Neural cell (in vitro differentiated cells): ENCODE results near the gene ATP2A2. TPM values are rescaled to one million over a fixed set of nuclear protein-coding genes. Genes with fewer than 3 reads are reported as not detected.

Experiments
- H2AFZ ChIP-seq: fragments of 200-600, 300-800 bp; sonication (generic), shearing (Covaris generic); 2 replicates; pipeline ENCODE4 v1.6.0; 2014; ENCODE audit warnings: low read depth, mild to moderate bottlenecking, antibody characterized with exemption, low read length, moderate library complexity
- H3F3A ChIP-seq: fragments of 200-600 bp; shearing (Covaris generic); 2 replicates; pipeline ENCODE4 v1.6.1; 2016; ENCODE audit warnings: mild to moderate bottlenecking, moderate library complexity, mixed read lengths, antibody characterized with exemption, low read length; ENCODE audit not compliant: insufficient read depth, poor library complexity, severe bottlenecking
- H3K27ac ChIP-seq: fragments of 200-600, 300-800 bp; sonication (generic), shearing (Covaris generic); 2 replicates; pipeline ENCODE4 v1.5.1; 2014; ENCODE audit warnings: mild to moderate bottlenecking, low read length, moderate library complexity
- H3K27me3 ChIP-seq: fragments of 300-800, 200-600 bp; sonication (generic), shearing (Covaris generic); 2 replicates; pipeline ENCODE4 v1.6.0; 2014; ENCODE audit warnings: mild to moderate bottlenecking, low read depth, low read length, moderate library complexity; ENCODE audit not compliant: insufficient read depth
- H3K36me3 ChIP-seq: fragments of 300-800, 200-600 bp; sonication (generic), shearing (Covaris generic); 2 replicates; pipeline ENCODE4 v1.5.1; 2014; ENCODE audit warnings: mild to moderate bottlenecking, antibody characterized with exemption, low read length, moderate library complexity; ENCODE audit not compliant: insufficient read depth
- H3K4me2 ChIP-seq: fragments of 300-800, 200-600 bp; sonication (generic), shearing (Covaris generic); 2 replicates; pipeline ENCODE4 v1.6.0; 2014; ENCODE audit warnings: mild to moderate bottlenecking, low read length
- H3K4me3 ChIP-seq: fragments of 300-800, 200-600 bp; sonication (generic), shearing (Covaris generic); 2 replicates; pipeline ENCODE4 v1.5.1; 2014; ENCODE audit warnings: mild to moderate bottlenecking, low read length, moderate library complexity
- H3K79me2 ChIP-seq: fragments of 200-600 bp; shearing (Covaris generic); replicated peaks from 2 replicates; pipeline ENCODE4 v1.6.0; 2014; ENCODE audit warnings: mild to moderate bottlenecking, low read length, moderate library complexity; ENCODE audit not compliant: insufficient read depth
- H3K9ac ChIP-seq: fragments of 300-800, 200-600 bp; sonication (generic), shearing (Covaris generic); 2 replicates; pipeline ENCODE4 v1.6.1; 2016; ENCODE audit warnings: mild to moderate bottlenecking, low read length, mixed read lengths
- H3K9me2 ChIP-seq: fragments of 200-600 bp; shearing (Covaris generic); 2 replicates; pipeline ENCODE4 v1.6.1; 2016; ENCODE audit warnings: mild to moderate bottlenecking, low read length, mixed read lengths; ENCODE audit not compliant: insufficient read depth
- H3K9me3 ChIP-seq: fragments of 200-600, 300-800 bp; sonication (generic), shearing (Covaris generic); 2 replicates; pipeline ENCODE4 v1.6.1; 2016; ENCODE audit warnings: mild to moderate bottlenecking, mixed run types, low read length, moderate library complexity, mixed read lengths
- H4K20me1 ChIP-seq: fragments of 200-600 bp; shearing (Covaris generic); 2 replicates; pipeline ENCODE4 v1.6.1; 2016; ENCODE audit warnings: mild to moderate bottlenecking, mixed run types; ENCODE audit not compliant: insufficient read depth
- EP300 ChIP-seq: fragments of 450-650 bp; conservative IDR thresholded peaks from 2 replicates; pipeline ENCODE4 v1.6.1; 2014; ENCODE audit warnings: antibody characterized with exemption, mild to moderate bottlenecking, moderate library complexity; ENCODE audit not compliant: poor library complexity, severe bottlenecking
- EZH2 ChIP-seq: fragments of 200-600, 300-800 bp; shearing (Covaris generic), sonication (generic); IDR thresholded peaks from 2 replicates; pipeline ENCODE4 v1.6.1; 2014; ENCODE audit warnings: antibody characterized with exemption, low read length, borderline replicate concordance, mild to moderate bottlenecking; ENCODE audit not compliant: insufficient read depth, poor library complexity, severe bottlenecking
- MXI1 ChIP-seq: fragments of 450-650 bp; conservative IDR thresholded peaks from 2 replicates; pipeline ENCODE4 v1.6.1; 2014; ENCODE audit warnings: antibody characterized with exemption, mild to moderate bottlenecking; ENCODE audit not compliant: poor library complexity, severe bottlenecking
- POLR2AphosphoS5 ChIP-seq: IDR thresholded peaks from 2 replicates; pipeline ENCODE4 v1.6.1; 2012
- RAD21 ChIP-seq: fragments of 450-650 bp; conservative IDR thresholded peaks from 2 replicates; pipeline ENCODE4 v1.6.1; 2014; ENCODE audit warnings: antibody characterized with exemption, mild to moderate bottlenecking, moderate library complexity
- REST ChIP-seq: IDR thresholded peaks from 2 replicates; pipeline ENCODE4 v1.6.1; 2012; ENCODE audit warnings: borderline replicate concordance
- SMC3 ChIP-seq: fragments of 450-650 bp; conservative IDR thresholded peaks from 2 replicates; pipeline ENCODE4 v1.6.1; 2014; ENCODE audit warnings: antibody characterized with exemption, mild to moderate bottlenecking, moderate library complexity; ENCODE audit not compliant: poor library complexity
- TAF1 ChIP-seq: IDR thresholded peaks from 2 replicates; pipeline ENCODE4 v1.6.1; 2012; ENCODE audit warnings: low read depth
- polyA plus RNA-seq: library from polyadenylated mRNA; depleted of rRNA; stranded (reverse); fragments of >200 nt; gene quantifications from 2 replicates; pipeline ENCODE4 v1.2.3, GENCODE V29; 2014
- TF ChIP-seq, protein P1 (sequence below): fragments of 450-650 bp; IDR thresholded peaks from 2 replicates; pipeline ENCODE4 v1.5.1; 2014; ENCODE audit warnings: antibody characterized with exemption, mild to moderate bottlenecking, moderate library complexity; ENCODE audit not compliant: poor library complexity, severe bottlenecking

Gene ATP2A2
- polyA plus RNA-seq, 1 donor from 2014 or later: 49.0 TPM

DNA sequence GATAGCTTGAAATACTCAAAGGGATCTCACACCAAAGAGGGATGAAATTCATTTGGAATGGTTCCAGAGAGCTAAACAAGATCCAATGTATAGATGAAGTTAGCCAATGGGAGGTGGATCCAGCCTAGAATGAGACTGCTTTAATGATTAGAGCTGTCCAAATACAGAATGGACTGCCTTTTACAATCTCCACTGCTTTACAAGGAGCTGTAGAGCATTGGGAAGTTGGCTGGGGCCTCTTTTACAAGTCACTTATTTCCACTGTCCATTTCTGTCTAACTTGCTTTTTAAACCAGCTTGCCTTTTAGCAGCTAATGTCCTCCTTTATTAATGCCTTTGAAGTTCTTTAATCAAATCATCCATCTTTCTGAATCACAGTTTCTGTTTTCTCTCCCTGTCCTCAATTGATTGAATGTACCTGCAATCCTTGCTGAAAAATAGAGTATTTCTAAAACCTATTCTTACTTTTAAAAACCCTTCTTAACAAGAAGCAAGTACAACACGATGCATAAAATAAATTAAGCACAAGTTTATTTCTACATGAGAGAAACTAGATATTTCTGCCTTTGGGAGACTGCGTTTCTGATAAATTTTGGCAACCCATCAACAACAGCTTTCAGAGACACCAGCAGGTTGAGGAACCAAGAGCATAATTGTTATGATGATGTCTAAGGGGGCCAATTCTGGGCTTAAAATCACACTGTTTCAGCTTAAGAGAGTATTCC lies 3.4 kb upstream of the ATP2A2 start:
- Histone ChIP-seq H3K27ac (no peak overlapping the region), H3K4me2 (no peak overlapping the region)

GRCh38 chr12:110278255-110278536 lies 2.9 kb upstream of the ATP2A2 start:
- peaks cover 6% of the 10 kb centered on the region for H3F3A ChIP-seq
- H3K4me2 ChIP-seq: no peak overlapping the region
- H2AFZ ChIP-seq: no peak overlapping the region
- H3K9me3 ChIP-seq: no peaks in the 10 kb centered on the region
- no peaks in the 10 kb centered on the region for H4K20me1 ChIP-seq
- peaks cover 17% of the 10 kb centered on the region for H3K79me2 ChIP-seq
- peak overlapping the region; percentile 49 for H3K4me3 ChIP-seq
- H3K27ac ChIP-seq: no peak overlapping the region
- H3K9me2 ChIP-seq: no peaks in the 10 kb centered on the region
- no peaks in the 10 kb centered on the region for H3K27me3 ChIP-seq
- no peaks in the 10 kb centered on the region for H3K36me3 ChIP-seq
- TF ChIP-seq POLR2AphosphoS5: no peak
- no peak for TF ChIP-seq EZH2
- no peak for TF ChIP-seq SMC3
- no peak for TF ChIP-seq REST
- no peak for TF ChIP-seq EP300
- TF ChIP-seq TAF1: no peak
- no peak overlapping the region for H3K9ac ChIP-seq

More for the DNA sequence above, 3.4 kb upstream of the ATP2A2 start:
- Histone ChIP-seq H3K9ac (no peak overlapping the region), H3K4me3 (peak overlapping the region; percentile 49), H2AFZ (no peak overlapping the region), H3F3A (peaks cover 6% of the 10 kb centered on the region), H4K20me1 (no peaks in the 10 kb centered on the region), H3K36me3 (no peaks in the 10 kb centered on the region), H3K9me2 (no peaks in the 10 kb centered on the region), H3K79me2 (peaks cover 12% of the 10 kb centered on the region), H3K9me3 (no peaks in the 10 kb centered on the region), H3K27me3 (no peaks in the 10 kb centered on the region)
- TF ChIP-seq RAD21 (no peak), REST (no peak), EP300 (no peak), MXI1 (no peak), SMC3 (no peak), POLR2AphosphoS5 (no peak), EZH2 (no peak), TAF1 (no peak)
- TF ChIP-seq, protein P1, sequence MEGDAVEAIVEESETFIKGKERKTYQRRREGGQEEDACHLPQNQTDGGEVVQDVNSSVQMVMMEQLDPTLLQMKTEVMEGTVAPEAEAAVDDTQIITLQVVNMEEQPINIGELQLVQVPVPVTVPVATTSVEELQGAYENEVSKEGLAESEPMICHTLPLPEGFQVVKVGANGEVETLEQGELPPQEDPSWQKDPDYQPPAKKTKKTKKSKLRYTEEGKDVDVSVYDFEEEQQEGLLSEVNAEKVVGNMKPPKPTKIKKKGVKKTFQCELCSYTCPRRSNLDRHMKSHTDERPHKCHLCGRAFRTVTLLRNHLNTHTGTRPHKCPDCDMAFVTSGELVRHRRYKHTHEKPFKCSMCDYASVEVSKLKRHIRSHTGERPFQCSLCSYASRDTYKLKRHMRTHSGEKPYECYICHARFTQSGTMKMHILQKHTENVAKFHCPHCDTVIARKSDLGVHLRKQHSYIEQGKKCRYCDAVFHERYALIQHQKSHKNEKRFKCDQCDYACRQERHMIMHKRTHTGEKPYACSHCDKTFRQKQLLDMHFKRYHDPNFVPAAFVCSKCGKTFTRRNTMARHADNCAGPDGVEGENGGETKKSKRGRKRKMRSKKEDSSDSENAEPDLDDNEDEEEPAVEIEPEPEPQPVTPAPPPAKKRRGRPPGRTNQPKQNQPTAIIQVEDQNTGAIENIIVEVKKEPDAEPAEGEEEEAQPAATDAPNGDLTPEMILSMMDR: no peak
